AG04449 (cell line): ENCODE measurements around the gene MEIS2.

ENCODE experiments used
- CTCF ChIA-PET: fragments of 350-600 bp; formaldehyde crosslinking; extraction: SDS; loops from one replicate; lab custom pipeline; 2021; ENCODE audit warnings: antibody characterized with exemption; lab: Yijun Ruan, JAX
- POLR2A ChIA-PET: fragments of 400-600, 350-600 bp; formaldehyde crosslinking; extraction: SDS; loops from one replicate; lab custom pipeline; 2020; ENCODE audit warnings: antibody characterized with exemption, inconsistent platforms; lab: Yijun Ruan, JAX
- DNase-seq: peaks from one replicate; pipeline ENCODE4 v3.0.0-alpha.2; 2010; ENCODE audit warnings: low read depth, low spot score
- H3K4me3 ChIP-seq: 2 replicates; pipeline ENCODE4 v1.5.1; 2011; ENCODE audit warnings: low read depth, mild to moderate bottlenecking, control low read depth, low read length
- CTCF ChIP-seq: IDR thresholded peaks from one replicate; pipeline ENCODE4 v1.5.1; 2011; ENCODE audit warnings: mild to moderate bottlenecking, moderate library complexity, low read length, control low read depth, inconsistent platforms; ENCODE audit not compliant: insufficient read depth; ENCODE audit errors: missing control alignments

Gene MEIS2

GRCh38 chr15:37087131-37087588 lies 13.2 kb downstream of the MEIS2 start:
- DNase-seq = no peak
- no peak overlapping the region for H3K4me3 ChIP-seq
- TF ChIP-seq CTCF = no peak
- POLR2A ChIA-PET = no interaction called here
- CTCF ChIA-PET = no interaction called here

GRCh38 chr15:37086521-37086920 lies 13.8 kb downstream of the MEIS2 start:
- DNase-seq = no peak
- TF ChIP-seq CTCF = no peak
- CTCF ChIA-PET = interaction anchor here (0.6 to 1.1 kb wide), 2 partner anchors 8 to 9 kb away, joined by 3 to 4 read pairs; no protein-coding TSS in a partner anchor
- POLR2A ChIA-PET = no interaction called here
- H3K4me3 ChIP-seq = no peak overlapping the region

- DNase-seq = no peak
- H3K4me3 ChIP-seq = no peak overlapping the region
- ChIA-PET CTCF (interaction anchor here (0.6 to 1.2 kb wide), 4 partner anchors 9 to 805 kb away, joined by 3 to 4 read pairs (median 4); no protein-coding TSS in a partner anchor), POLR2A (no interaction called here)
- no peak for TF ChIP-seq CTCF
Observed at GRCh38 chr15:37086120-37086519, 14.2 kb downstream of the MEIS2 start.

GRCh38 chr15:37084602-37085001 lies 15.7 kb downstream of the MEIS2 start:
- no peak for TF ChIP-seq CTCF
- ChIA-PET POLR2A (no interaction called here), CTCF (no interaction called here)
- H3K4me3 ChIP-seq = no peak overlapping the region
- no peak for DNase-seq

GRCh38 chr15:37083610-37084009 lies 16.7 kb downstream of the MEIS2 start:
- no peak for DNase-seq
- no peak for TF ChIP-seq CTCF
- ChIA-PET CTCF (no interaction called here), POLR2A (no interaction called here)
- no peak overlapping the region for H3K4me3 ChIP-seq

GRCh38 chr15:37081983-37082382 lies 18.4 kb downstream of the MEIS2 start:
- no peak overlapping the region for H3K4me3 ChIP-seq
- ChIA-PET CTCF (no interaction called here), POLR2A (no interaction called here)
- DNase-seq = no peak
- TF ChIP-seq CTCF = no peak
